ENCODE measurements around the gene MGAT4B. TPM values are rescaled to one million over a fixed set of nuclear protein-coding genes. Genes with fewer than 3 reads are reported as not detected.

The MGAT4B gene
- total RNA-seq, 2 donors from 2014 or later, result 165 to 177 TPM

- WGBS, 2 experiments (ENCODE audit: insufficient coverage in 1 of 2, insufficient read length in 1 of 2), result 58 to 76% methylated on average over 6 to 11 of the region's 11 CpGs
- H3K4me1 ChIP-seq (ENCODE audit: control insufficient read depth, insufficient read depth, low read length), result no peaks in the 10 kb centered on the region
- H3K36me3 ChIP-seq (ENCODE audit: control insufficient read depth, insufficient read depth, low read length), result peaks cover 34% of the 10 kb centered on the region
- H3K27me3 Mint-ChIP-seq (ENCODE audit: insufficient read depth), result no peaks in the 10 kb centered on the region
- no peak overlapping the region for H3K4me3 Mint-ChIP-seq
- no peak overlapping the region for H3K27ac ChIP-seq (ENCODE audit: low read depth, low read length)
- TF ChIP-seq CTCF (conservative IDR thresholded peaks at IDR 0.05), result no peak
- no peaks in the 10 kb centered on the region for H3K9me3 ChIP-seq (ENCODE audit: control insufficient read depth, low read length)
- no peak overlapping the region for H3K4me3 ChIP-seq (ENCODE audit: low read length)
- no peaks in the 10 kb centered on the region for H3K9me3 Mint-ChIP-seq
- peaks cover 18% of the 10 kb centered on the region for H3K36me3 Mint-ChIP-seq (ENCODE audit: low read depth)
- H3K27me3 ChIP-seq (ENCODE audit: control insufficient read depth, insufficient read depth, low read length, poor library complexity, severe bottlenecking), result no peaks in the 10 kb centered on the region
- peak; percentile 54 for DNase-seq
- H3K9ac ChIP-seq (ENCODE audit: extremely low read depth, low read length, poor library complexity, severe bottlenecking), result no peak overlapping the region
- H3K27ac Mint-ChIP-seq, result no peak overlapping the region
- peaks cover 13% of the 10 kb centered on the region for H3K4me1 Mint-ChIP-seq
Observed at GRCh38 chr5:179802950-179803562, 3.6 kb downstream of the MGAT4B start.

DNA sequence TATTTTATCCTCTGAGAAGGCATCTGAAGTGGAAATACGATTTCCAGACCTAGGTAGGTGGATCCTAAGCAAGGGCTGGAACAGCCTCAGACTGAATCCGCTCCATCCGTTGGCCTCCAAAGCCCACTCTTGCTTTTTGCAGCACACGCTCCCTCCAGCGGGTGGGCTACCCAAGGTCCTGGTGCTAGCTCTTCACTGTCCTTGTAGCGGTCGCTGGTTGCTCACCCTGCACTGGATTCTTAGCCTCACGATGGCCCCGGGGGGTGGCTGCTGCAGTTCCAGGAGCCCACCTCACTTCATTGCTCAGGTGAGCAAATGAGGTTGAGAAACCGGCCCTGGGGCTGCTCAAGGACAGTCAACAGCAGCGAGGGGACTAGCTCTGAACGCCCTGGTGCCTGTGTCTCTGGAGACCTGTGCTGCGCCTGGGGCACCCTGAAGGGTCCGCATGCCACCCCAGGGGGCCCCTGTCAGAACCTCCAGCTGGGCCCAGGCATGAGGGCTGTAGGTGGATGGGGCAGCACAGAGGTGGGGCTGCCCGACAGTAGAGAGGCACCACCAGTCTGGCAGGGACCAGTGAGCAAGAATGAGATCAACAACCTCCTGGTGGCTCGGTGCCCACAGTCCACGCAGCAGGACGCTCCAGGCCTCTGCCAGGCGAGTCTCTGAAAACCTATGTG, 4.3 kb downstream of the MGAT4B start:
- Histone ChIP-seq H3K27me3 (ENCODE audit: control insufficient read depth, insufficient read depth, low read length, poor library complexity, severe bottlenecking) (no peaks in the 10 kb centered on the region), H3K9ac (ENCODE audit: extremely low read depth, low read length, poor library complexity, severe bottlenecking) (no peak overlapping the region), H3K27ac (ENCODE audit: low read depth, low read length) (no peak overlapping the region), H3K4me1 (ENCODE audit: control insufficient read depth, insufficient read depth, low read length) (no peaks in the 10 kb centered on the region), H3K36me3 (ENCODE audit: control insufficient read depth, insufficient read depth, low read length) (peaks cover 41% of the 10 kb centered on the region), H3K4me3 (ENCODE audit: low read length) (no peak overlapping the region), H3K9me3 (ENCODE audit: control insufficient read depth, low read length) (no peaks in the 10 kb centered on the region)
- WGBS, 2 experiments (ENCODE audit: insufficient coverage in 1 of 2, insufficient read length in 1 of 2), result 94 to 96% methylated on average over 11 to 19 of the region's 19 CpGs
- H3K4me3 Mint-ChIP-seq, result no peak overlapping the region
- H3K9me3 Mint-ChIP-seq, result no peaks in the 10 kb centered on the region
- peak; percentile 8 for TF ChIP-seq CTCF (conservative IDR thresholded peaks at IDR 0.05)
- DNase-seq, result peak; percentile 39
- H3K27me3 Mint-ChIP-seq (ENCODE audit: insufficient read depth), result no peaks in the 10 kb centered on the region
- peaks cover 20% of the 10 kb centered on the region for H3K36me3 Mint-ChIP-seq (ENCODE audit: low read depth)
- no peak overlapping the region for H3K27ac Mint-ChIP-seq
- peaks cover 13% of the 10 kb centered on the region for H3K4me1 Mint-ChIP-seq

DNA sequence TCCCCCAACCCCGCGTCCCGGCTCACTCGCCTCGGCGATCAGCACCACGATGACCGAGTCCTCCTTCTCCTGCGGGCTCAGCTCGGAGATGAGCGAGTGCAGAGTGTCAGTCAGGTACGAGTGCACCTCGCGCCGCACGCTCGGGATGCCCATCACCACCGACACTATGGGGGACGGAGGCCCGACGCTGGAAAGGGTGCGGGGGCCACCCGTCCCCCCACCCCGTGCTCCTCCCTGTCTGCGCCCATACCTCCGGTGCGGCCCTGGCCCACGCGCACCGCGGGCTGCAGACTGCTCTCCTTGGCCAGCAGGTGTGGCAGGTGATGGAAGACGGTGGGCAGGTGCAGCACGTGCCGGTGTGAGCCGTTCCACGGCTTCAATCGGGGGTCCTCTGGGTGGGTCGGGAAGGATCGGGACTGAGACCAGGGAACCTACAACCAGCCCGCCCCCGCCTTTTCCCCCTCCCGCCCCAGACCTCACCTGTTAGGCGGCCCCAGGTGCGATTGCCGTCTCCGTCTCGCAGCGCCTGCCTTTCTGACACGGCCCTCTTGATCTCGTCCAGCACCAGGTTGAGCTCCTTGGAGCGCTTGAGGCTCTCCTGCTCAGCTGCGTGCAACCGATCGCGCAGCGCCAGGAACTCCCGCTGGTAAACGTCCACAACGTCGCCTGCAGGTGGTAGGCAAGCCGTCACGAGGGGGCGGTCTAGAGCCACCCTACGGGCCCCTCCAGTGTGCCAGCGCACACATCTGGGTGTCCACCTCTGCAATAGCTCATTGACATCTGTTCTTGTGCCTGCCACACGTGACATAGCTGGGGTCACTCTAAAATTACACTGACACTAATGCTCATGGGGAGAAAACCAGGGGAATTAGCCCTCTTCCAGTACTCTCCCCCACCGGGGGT, 5.1 kb downstream of the MGAT4B start:
- peaks cover 27% of the 10 kb centered on the region for H3K36me3 Mint-ChIP-seq (ENCODE audit: low read depth)
- H3K9me3 Mint-ChIP-seq, result no peaks in the 10 kb centered on the region
- Histone ChIP-seq H3K36me3 (ENCODE audit: control insufficient read depth, insufficient read depth, low read length) (peaks cover 47% of the 10 kb centered on the region), H3K27me3 (ENCODE audit: control insufficient read depth, insufficient read depth, low read length, poor library complexity, severe bottlenecking) (no peaks in the 10 kb centered on the region), H3K4me1 (ENCODE audit: control insufficient read depth, insufficient read depth, low read length) (no peaks in the 10 kb centered on the region), H3K9ac (ENCODE audit: extremely low read depth, low read length, poor library complexity, severe bottlenecking) (no peak overlapping the region), H3K9me3 (ENCODE audit: control insufficient read depth, low read length) (no peaks in the 10 kb centered on the region), H3K27ac (ENCODE audit: low read depth, low read length) (no peak overlapping the region), H3K4me3 (ENCODE audit: low read length) (no peak overlapping the region)
- WGBS, 2 experiments (ENCODE audit: insufficient coverage in 1 of 2, insufficient read length in 1 of 2), result 82% methylated on average over 40 to 67 of the region's 67 CpGs
- peak; percentile 93 for DNase-seq
- H3K4me3 Mint-ChIP-seq, result no peak overlapping the region
- peaks cover 16% of the 10 kb centered on the region for H3K4me1 Mint-ChIP-seq
- TF ChIP-seq CTCF (conservative IDR thresholded peaks at IDR 0.05), result peak; percentile 88
- no peaks in the 10 kb centered on the region for H3K27me3 Mint-ChIP-seq (ENCODE audit: insufficient read depth)
- no peak overlapping the region for H3K27ac Mint-ChIP-seq
